Embryonic facial prominence (tissue), 1 donor: ENCODE results near the gene MAPK8IP2.

Source experiments
- DNase-seq: peaks from one replicate; pipeline ENCODE4 v3.0.0-alpha.2; 2016; ENCODE audit errors: extremely low spot score

The MAPK8IP2 gene

DNA sequence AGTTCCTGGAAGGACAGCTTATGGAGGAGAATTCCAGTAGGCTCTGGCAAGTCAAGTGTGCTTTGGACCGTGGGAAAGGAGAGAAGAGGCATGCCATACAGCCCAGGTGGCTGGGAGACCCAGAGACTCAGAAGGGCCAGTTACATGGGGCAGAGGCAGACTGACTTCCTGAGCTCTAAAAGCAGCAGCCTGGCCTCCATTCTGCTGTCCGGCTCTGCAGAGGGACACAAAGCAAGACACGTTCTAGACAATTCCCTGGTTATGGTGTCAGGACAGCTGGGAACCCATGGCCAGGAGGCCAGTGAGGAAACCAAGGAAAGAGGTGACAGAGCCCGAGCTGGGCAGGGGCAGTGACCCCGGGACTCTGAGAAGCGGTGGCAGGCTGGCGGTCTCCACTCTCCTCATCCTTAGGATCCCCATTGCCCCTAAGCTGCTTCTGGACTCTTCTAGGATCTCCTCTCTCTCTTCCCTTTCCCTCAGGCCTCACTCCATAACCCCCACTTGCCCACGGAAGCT, 25.1 kb upstream of the MAPK8IP2 start:
- DNase-seq, result no peak

DNA sequence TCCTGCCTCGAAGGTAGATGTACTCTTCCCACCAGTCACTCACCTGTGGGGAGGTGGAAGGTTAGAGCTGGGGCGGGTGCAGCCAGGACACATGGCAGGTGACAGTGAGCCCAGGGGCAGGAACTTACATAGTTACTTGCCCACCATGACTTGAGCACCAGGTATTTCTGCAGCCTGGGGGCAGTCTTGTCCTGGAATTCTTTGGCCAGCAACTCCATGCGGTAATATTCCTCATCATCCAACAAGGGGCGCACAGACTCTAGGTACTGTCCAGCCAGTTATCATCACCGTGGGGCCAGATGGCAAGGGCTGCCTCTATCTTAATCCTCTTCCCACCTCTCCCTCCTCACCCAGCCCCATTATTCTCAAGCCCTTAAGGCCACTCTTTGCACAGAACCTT, 24.5 kb upstream of the MAPK8IP2 start:
- no peak for DNase-seq

DNA sequence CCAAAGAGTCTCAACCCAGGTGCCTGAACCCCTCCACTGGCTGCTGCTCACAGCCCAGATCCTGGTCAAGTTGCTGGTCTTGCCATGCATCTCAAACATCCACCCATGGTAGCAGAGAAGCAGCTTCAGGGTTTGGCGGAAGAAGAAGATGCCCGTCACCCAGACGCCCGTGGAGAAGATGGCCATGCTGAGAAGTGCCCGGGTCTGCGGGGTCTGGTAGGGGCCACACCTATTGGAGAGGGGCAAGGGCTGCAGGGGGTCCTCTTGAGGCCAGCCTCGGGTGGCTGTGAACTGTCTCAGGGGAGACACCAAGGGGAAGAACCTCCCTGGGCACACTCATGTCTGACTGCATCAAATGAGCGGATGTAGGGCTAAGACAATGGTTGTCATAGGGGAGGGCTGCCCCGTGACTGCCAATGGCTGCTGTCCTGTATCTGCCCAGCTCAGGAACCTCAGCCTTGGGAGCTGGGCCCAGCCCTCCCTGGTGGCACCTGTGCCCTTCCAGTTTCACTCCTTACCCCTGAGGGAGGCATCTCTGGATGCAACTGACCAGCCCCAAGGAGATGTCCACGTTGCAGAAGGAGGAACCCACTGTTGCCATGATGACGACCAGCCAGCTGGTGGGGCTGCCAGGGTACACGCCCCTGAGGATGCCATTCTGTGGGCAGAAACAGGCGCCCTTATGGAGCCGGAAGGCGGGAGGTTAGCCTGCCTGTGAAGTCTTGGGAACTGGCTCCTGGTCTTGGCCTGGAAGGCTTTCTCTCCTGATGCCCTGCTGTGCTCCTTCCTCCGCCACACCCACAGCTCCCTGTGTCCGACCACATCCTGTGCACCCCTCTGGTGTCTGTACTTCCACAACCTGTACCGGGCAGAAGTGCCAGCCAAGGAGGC, 23.5 kb upstream of the MAPK8IP2 start:
- no peak for DNase-seq

DNA sequence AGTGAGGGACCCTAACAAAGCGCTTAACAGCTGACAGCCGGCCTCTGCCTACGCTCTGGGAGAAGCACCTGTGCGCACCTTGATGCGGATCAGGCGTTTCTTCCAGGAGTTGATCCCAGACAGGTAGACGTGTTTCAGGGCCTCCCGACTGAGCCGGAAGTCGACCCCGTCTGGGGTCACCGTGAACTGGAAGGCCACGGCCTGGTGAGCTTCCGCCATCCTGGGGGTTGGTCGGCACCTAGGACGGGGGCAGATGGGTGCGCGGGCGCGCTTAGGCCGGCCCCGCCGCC, 23.0 kb upstream of the MAPK8IP2 start:
- DNase-seq, result no peak

DNA sequence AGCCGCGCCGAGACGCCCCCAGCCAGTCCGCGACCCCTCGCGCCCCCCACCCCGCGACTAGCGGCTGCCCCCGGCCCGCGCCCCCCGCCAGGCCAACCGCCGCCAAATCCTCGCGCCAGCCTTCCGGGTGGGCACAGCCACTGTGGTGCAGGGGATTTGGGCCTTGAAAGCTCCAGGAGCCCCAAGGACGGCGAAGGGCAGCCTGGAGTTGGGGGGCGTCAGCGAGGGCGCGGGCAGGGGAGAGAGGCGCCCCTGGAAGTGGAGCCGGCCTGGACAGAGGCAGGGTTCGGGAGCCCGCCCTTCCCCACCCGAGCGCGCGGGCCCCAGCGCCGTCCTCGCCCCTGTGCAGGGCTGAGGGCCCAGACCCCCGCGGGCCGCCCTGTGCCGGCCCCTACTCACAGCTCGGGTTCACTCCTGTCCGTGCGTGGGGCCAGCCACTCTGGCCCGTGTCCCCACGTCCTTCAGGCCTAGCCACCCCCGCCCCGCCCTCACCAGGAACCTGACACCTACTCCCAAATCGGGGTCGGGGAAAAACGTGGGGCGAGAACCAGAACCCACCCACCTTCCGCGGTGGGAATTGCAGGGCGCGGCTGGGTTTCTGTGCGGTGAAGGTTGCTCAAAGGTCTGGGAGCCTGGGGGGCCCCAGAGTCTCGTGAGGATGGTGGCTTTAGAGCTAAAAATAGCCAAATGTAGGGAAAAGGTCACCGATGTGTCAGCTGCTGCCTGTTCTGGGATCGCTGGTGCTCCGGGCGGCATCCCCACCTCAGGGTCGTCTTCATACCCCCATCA, 22.4 kb upstream of the MAPK8IP2 start, which contains the start of gene CPT1B:
Gene CPT1B (minus strand): TSS at position 441 of the 789 bp plus-strand sequence. CDS start 512 bp downstream, outside the sequence.
- DNase-seq, result no peak

DNA sequence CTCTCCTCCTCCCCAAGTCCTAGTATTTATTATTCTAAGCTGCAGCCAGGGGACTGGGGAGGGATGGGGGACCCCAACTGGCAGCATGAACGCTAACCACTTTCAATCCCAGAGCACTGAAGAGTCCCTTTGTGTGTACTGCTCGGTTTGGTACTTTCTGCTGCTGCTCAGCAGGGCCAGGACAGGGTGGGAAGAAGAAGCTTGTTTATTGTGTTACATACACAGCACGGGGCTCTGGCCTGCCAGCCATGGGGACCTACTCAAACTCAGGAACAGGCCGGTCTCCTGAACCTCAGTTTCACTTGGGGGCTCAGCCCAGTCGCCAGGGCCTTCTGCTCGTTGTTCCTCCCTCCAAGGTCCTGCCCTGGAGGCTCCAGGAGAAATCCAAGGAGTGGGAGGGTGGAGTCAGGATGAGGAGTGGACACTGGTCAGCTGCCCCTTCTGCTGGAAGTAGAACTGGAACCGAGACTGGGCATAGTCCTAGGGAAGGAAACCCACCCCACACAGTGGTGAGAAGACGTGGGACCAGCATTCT, 21.8 kb upstream of the MAPK8IP2 start:
- DNase-seq, result no peak

DNA sequence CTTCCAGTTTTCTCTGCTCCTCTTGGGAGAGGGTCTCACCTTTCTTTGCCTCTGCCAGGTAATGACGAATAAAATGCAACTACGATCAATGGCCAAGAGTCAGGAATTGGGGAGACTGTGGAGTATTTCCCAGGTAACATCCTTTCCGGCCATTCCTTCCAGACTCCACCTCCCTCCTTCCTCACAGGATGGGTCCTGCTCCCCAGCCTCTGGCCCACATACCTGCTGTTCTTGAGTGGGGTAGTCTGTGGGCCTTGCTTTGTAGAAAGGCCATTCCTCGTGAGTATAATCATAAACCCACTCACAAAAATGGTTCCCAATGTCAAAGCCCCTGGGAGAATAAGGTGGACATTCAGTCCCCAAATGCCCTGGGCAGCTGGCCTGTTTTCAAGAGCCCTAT, 20.8 kb upstream of the MAPK8IP2 start:
- DNase-seq, result no peak

DNA sequence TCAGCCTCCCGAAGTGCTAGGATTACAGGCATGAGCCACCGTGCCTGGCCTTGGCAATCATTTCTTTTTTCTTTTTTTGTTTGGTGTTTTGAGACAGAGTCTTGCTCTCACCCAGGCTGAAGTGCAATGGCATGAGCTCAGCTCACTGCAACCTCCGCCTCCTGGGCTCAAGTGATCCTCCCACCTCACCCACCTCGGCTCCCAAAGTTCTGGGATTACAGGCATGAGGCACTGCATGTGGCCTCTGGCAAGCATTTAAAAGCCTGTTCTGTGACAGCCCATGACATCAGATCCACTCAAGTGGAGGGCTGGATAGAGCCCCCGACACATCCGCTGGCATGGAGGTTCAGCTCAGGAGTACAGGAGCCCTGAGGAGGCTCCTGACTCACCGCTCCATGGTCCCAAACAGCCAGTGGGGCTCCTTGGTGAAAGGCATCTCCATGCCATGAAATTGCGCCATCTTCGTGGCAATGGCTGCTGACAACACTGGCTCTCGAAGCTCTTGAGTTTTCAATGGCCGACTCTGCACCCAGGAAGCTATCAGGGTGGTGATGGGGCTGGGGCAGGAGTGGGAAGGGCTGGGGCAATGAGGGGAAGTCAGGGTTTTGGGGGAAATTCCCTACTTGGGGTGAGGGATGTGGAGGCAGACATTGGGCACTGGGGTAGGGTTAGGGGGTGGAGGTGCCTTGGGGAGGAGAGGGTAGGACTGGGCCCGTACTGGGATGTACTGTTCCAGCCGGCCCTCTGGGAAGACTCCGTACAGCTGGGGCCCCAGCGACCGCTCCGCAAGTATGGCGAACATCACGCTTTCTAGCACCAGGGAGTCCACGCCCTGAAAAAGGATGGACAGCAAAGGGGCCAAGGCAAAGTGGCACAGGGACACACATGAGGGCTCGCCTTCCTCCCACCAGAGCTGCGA, 19.3 kb upstream of the MAPK8IP2 start:
- no peak for DNase-seq

DNA sequence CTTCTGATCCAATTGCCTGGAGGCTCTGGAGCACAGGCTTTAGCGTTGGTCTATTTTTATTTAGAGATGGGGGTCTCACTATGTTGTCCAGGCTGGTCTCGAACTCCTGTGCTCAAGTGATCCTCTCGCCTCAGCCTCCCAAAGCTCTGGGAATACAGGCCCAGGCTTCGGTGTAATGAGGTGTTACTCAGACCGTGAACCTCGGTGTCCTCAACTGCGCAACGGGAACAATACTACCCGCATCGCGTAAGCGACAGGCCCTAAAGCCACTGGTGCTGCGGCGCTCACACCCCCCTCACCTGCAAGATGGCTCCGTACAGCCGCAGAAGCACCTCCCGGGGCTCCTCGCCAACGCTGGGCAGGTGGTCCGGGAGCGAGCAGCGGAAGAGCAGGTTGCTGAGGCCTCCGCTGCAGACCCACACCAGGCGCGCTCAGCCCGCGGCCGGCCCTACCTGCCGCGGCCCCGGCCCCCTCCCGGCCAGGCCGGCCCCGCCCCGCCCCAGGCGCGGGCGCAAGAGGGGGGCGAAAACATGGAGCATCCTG, 18.6 kb upstream of the MAPK8IP2 start:
- no peak for DNase-seq

DNA sequence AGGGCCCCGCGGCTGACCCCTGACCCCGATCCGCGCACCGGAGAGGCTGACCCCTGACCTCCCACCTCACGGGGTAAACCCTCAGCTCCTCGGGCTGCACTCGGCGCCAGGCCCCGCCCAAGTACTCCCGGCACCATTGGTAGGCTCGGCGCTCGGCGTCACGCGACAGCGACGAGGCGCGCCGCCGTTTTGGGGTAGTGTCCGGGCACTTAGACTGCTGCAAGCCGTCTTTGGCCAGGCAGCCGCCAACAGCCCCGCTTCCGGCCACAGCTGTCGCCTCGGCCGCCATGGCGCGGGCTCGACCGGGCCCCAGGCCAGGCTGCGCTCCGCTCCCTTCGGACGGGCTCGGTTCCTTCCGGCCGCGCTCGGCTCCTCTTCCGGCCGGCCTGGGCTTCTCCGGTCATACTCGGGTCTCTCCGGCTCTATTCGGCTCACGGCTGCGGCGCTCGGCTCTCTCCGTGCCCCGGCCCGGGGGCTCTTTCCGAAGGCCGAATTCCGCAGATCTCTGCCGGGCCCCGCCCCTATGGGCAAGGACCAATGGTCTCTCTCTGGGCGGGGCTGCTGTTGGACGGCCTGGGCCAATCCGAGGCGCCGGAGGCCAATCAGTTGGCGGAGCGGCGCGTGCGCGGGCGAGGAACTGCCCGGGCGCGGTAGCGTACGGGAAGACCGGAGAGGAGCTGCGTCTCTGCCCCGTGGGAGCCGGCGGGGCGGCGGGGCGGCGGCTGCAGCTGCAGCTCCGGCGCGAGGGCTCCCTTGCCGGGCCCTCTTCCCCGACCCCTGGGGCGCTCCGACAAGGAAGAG, 17.9 kb upstream of the MAPK8IP2 start, which contains the start of gene CHKB:
Gene CHKB (minus strand): TSS at position 357 of the 801 bp plus-strand sequence. CDS start 68 bp downstream, at position 289.
- DNase-seq, result peak; percentile 96

DNA sequence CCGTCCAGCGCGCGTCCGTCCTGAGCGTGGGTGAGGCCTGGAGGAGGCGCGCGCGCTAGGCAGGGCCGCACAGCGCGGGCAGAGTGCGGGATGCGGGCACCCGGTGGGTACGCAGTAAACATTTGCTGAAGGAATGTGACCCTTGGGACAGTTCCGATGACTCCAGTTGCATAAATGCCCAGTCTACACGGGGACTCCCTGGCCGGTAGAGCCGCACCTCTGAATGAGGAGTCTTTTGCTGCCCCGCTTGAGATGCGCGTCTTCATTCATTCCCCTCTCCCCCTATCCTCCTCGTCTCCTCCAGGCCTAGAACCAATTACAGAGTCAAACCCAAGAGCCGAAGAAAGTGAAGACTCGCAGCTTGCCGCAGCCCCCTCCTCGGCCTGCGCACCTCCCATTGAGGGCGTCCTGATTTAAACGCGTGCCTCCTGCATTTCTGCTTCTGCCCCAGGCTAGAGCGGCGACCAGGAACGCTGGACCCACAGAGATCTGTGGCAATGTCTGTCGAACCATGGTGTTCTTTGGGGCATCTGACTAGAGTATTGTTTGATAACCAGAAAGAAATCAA, 17.2 kb upstream of the MAPK8IP2 start:
- no peak for DNase-seq

DNA sequence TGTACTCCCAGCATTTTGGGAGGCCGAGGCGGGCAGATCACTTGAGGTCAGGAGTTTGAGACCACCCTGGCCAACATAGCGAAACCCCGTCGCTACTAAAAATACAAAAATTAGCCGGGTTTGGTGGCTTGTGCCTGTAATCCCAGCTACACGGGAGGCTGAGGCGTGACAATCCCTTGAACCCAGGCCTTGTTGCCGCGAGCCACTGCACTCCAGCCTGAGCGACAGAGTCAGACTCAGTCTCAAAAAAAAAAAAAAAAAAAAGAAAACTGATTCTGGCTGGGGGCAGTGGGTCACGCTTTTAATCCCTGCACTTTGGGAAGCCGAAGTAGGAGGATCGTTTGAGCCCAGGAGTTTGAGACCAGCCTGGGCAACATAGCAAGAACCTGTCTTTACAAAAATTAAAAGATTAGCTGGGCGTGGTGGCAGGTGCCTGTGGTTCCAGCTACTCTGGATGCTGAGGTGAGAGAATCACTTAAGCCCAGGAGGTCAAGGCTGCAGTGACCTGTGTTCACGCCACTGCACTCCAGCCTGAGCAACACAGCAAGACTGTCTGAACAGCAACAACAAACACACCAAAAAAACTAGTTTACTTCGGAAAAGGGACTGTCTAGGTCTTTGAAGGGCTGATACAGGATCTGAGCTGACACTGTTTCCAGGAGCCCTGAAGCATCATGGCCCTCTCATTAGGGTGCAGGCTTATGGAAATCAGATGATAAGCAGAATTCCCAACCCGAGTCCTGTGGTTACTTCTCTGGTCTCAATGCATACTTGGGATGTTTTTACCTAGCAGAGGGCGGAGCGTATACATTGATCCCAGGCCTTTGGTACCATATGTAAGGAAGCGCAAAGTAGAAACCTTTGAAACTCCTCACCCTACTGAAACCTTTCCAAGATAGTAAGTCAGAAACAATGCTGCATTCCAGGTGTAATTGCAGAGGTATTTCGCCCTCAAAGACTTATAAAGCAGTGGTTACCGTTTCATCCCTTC, 16.2 kb upstream of the MAPK8IP2 start:
- no peak for DNase-seq

DNA sequence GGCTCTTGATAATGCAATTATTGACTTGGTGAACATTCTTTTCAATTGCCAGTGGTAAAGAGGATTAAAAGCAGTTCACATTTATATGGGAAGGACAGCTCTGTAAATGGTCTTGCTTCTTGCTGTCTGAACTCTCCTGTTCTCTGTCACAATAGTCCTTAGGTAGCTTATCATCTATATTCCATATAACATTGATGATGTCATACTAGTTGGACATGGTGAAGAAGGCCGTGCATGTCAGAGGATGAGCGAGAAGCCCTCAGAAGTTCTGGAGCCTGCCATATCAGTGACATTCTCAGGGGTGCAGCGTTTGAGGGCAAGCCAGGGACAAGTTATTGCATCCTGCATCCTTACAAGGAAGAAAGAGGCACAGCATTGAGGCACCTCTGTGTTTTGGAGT, 15.4 kb upstream of the MAPK8IP2 start:
- no peak for DNase-seq

DNA sequence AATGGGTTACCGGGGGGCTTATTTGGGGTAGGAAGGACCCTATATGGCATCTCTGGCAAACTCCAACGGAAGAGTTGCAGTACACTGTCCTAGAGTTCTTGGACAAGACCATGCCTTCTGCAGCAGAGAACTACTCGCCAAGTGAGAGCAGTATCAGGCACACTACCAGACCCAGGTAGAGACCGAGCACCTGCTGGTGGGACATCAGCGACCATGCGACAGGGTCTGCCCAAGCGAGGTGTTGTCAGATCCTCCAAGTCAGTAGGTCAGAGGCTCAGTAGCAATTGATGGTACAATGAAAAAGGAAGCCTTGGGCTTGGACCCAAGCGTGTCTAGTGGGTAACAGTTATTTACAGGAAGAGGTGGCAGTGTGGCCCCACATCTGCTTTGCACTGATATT, 14.8 kb upstream of the MAPK8IP2 start:
- no peak for DNase-seq

DNA sequence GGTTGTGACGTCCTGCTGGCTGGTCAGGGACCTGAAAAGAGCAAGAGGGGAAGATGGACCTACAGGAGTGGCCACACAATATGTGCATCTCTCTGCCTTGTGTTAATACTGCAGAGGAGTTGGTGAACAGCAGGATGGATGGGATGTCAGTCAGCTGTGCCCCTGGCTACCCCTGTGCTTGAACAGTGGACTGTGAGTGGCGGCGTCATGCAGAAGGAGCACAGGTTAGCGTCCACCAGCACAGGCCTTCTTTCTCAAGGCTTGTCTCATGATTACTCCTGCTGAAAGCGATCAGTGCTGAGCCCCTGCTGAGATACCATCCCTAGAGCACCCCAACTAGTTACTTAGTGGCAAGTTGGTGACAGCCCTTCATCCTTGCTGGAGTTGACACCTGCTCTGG, 14.2 kb upstream of the MAPK8IP2 start:
- no peak for DNase-seq

DNA sequence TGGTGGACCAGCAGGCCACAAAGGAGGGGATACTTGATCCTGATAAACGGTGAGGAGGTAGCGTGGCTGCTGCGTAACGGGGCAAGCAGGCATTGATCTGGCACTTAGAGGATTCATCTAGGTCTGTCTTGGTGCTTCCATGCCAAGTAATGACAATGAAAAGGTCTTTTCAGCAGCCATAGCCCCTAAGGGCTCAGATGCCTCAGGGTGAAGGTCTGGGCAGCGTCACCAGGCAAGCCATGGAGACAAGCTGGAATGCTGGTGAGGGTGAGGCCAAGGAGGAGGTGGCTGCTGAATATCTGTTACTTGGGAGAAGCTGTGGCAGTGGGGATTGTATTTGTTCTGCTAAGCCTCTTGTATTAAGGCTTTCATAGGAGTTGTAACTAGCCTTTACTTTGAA, 13.2 kb upstream of the MAPK8IP2 start:
- no peak for DNase-seq

DNA sequence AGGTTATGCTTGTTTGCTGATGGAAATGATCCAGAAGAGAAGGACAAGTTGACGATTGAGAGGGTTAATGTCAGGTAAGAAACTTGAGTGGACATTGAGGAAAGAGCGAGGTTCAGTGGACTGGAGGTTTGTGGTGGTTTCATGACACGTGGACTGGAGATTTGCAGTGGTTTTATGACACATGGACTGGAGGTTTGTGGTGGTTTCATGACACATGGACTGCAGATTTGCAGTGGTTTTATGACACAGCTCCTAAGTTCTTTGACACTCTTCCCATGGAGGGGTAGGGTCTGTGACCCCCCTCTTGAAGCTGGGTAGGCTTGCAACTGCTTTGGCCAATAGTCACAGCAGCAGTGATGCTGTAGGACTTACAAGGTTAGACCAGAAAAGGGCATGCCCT, 5.4 kb upstream of the MAPK8IP2 start:
- DNase-seq, result no peak

DNA sequence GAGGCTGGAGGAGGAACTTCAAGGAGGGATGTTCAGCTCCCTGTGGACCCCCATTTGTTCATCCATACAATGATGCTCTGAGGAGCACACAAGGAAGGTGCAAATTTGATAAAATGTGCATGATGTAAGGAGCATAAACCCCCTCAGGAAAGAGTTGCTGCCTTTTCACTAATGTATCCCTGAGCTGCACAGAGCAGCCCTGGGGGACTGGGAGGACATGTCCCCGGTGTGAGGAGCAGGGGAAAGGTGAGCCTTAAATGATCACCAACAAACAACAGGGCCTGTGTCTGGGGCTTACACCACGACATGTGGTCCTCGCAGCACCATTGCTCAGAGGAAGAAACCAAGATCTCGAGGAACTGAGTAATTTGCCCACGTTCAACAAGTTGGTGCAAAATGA, 3.5 kb upstream of the MAPK8IP2 start:
- DNase-seq, result no peak
